HG03432 (cell line): ENCODE measurements around the gene ABCG5.

ENCODE experiments used
- ATAC-seq: cut with Tn5 transposase; IDR thresholded peaks from one replicate; pipeline ENCODE4 v1.9.1; 2021; ENCODE audit warnings: mild to moderate bottlenecking, moderate library complexity; ENCODE audit not compliant: unreplicated experiment

Gene ABCG5

DNA sequence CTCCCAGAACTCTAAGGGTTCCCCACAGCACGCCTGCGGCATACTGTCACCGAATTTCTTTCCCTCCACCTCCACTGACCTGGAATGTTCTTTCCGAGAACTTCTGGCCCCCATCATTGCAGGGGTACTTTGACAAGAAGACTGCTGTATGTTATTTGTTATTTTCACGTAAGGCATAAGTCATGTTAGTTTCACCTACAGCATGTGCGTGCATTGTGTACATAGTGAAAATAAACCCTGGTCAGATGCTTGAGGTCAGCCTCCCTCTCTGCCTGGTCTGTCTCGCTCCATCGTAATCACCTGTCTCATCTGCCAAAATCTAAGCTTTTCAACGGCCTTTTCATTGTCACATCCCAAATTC, 4.2 kb upstream of the ABCG5 start:
- ATAC-seq, result no peak

DNA sequence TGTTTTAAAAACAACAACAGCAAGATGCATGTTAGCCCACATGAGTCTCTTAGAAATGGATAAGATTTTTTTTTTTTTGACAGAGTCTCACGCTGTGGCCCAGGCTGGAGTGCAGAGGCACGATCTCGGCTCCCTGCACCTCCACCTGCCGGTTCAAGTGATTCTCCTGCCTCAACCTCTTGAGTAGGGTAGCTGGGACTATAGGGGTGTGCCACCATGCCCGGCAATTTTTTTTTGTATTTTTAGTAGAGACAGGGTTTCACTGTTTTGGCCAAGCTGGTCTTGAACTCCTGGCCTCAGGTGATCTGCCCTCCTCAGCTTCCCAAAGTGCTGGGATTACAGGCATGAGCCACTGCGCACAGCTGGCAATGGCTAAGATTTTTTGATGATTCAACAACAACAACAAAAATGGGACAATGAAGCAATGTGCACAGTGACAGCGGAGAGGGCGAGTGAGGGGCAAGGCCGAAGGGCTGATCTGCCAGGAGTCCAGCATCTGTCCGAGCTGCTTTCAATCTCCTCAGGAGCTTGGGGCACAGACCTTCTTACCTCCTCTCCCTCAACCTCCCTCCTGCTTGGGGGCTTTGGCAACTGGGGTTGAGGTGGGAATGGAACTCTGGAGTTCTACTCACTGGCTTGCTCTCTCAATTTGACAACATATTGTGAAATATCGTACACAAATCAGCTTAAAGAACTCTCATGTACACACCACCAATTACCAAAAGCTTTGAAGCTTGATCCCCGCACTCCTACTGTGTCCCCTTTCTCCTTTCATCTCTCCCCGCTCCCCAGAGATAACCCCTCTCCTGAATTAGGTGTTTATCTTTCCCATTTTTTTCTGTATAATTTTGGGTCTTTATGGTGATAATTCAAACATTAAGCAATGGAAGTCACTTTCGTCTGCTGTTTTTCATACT, 3.6 kb upstream of the ABCG5 start:
- no peak for ATAC-seq

DNA sequence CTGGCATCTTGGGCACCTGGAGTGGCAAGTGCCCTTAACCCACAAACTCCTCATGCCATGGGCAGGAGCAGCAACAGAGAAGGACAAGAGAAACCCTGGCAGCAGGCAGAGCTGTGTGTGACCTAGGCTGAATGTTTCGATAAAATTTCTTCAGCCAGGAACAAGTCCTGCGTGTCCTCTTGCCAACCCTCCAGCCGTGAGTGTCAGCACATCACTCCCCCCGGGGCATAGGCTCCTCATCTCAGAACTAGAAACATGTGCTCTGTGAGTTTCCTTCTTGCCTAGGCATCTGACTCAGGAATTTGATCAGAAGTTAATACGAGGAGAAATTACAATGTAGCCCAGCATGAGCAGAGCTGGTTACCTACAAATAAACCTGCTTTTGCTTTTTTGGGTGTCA, 2.3 kb upstream of the ABCG5 start:
- ATAC-seq, result no peak

DNA sequence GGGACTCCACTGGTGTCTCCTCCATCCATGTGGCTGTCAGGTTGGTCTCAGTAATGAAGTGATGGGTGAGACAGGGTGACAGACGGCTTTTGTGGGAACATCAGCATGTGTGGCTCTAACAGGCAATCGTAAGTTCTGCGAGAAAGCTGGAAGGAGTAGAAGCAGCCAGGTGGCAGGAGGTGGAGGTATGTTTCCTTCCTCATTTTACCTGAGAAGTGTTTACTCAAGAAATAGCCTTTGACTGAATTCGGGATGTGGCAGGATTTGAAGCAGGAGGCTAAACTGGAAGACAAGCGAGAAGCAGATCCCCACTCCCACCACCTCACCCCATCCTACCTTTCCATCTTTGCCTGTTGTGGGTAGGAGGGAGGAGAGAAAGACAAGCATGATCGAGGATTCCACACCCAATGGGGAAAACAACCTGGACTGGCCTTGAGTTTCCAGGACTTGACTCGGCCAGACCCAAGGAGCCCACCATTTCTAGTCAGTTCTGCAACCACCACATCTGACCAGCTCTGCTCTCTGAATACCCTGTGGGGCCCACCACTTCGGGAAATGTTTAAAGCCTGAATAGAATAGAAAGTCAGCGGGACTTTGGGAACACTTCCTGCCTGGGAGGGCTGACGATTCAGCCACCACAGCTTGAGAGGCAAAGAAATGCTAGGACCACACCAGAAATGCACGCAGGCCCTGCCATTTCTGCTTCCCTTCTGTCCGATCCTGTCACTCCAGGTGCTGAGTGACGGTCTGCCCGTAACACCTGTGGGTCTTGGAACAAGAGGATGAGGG, 1.3 kb upstream of the ABCG5 start:
- no peak for ATAC-seq

DNA sequence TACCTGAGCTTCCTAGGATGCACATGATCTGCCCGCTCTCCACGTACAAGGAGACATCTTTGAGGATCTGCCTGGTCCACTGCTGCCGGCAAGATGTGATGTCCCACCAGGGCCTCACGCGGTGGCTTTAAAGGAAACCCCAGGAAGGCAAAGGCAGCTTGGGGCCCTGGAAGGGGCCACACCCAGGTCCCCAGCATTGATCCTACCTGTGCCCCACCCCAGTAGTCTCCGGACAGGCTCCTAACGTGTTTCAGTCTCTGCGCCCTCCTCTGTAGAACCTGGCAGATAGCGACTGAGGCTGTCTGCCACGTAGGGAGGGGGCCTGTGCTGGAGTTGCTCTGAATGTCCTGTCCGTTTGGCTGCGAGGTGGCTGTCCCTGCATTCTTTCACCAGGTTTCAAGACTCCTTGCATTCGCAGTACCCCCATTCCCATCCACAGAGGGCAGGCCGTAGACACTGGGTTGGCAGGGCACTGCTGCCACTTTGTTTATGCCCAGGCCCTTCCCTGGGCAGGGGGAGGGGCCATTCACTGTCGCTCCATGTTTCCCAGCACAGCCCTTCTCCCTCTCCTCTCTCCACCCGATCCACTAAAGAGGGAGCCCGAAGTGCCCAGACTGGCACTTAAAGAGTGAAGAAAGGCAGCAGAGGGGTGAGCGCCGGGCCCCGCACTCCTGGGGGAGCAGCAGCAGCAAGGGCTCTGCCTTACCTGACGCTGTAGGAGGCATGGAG, 644 bp downstream of the ABCG5 start:
- ATAC-seq, result no peak

DNA sequence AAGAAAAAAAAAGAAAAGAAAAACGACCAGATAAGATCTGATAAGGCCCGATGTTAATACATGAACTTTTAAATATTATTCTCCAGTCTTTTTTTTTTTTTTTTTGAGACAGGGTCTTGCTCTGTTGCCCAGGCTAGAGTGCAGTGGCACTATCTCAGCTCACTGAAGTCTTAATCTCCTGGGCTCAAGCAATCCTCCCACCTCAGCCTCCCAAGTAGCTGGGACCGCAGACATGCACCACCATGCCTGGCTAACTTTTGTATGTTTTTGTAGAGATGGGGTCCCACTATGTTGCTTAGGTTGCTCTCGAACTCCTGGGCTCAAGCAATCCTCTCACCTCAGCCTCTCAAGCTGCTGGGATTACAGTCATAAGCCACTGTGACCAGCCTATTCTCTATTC, 1.6 kb downstream of the ABCG5 start:
- ATAC-seq, result no peak

DNA sequence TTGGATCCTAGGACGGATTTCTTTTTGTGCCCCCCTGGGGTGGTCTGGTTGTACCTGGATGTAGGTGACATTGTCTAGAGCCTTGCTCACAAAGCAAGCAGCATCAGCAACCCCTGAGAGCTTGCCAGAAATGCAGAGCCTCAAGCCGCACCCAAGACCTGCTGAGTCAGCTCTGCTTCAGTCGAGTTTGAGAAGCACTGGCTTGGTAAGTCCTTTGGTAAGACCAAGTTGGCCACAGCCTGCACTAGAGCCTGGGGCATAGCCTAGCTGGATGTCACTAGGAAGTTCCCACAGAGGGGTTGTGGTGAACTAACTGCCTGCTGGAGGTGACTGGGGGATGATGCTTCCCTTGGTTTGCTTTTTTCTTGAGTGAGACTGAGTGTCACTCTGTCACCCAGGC, 6.2 kb downstream of the ABCG5 start:
- ATAC-seq, result no peak

DNA sequence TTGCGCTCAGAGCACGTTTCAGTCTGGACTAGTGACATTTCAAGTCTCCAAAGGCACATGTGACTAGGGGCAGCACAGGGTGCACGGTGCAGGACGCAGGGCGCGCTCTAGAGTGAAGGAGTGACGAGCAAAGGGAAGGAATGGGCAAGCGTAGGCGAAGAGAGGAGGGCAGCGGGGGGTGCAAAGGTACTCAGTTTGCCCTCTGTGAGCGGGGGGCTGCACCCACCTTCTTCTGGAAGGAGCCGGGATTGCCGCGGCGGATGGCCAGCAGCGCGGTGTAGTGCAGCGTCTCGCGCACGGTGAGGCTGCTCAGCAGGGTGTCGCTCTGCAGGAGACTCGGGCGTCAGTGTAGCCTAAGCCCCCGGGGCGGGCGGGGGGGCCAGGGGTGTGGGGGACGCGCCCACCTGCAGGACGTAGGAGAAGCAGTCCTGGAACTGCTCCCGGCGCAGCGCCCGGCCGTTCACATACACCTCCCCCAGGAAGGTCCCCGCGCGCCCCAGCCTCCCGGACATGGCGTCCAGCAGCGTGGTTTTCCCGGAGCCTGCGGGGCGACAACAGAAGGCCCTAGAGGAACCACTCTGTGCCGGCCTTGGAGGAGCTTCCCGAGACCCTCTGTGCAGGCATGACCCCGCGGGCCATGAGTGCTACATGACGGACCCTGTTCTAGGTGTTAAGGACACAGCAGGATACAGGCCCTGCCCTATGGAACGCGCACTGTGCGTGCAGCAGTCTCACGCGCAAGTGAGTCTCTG, 6.9 kb downstream of the ABCG5 start:
- no peak for ATAC-seq

DNA sequence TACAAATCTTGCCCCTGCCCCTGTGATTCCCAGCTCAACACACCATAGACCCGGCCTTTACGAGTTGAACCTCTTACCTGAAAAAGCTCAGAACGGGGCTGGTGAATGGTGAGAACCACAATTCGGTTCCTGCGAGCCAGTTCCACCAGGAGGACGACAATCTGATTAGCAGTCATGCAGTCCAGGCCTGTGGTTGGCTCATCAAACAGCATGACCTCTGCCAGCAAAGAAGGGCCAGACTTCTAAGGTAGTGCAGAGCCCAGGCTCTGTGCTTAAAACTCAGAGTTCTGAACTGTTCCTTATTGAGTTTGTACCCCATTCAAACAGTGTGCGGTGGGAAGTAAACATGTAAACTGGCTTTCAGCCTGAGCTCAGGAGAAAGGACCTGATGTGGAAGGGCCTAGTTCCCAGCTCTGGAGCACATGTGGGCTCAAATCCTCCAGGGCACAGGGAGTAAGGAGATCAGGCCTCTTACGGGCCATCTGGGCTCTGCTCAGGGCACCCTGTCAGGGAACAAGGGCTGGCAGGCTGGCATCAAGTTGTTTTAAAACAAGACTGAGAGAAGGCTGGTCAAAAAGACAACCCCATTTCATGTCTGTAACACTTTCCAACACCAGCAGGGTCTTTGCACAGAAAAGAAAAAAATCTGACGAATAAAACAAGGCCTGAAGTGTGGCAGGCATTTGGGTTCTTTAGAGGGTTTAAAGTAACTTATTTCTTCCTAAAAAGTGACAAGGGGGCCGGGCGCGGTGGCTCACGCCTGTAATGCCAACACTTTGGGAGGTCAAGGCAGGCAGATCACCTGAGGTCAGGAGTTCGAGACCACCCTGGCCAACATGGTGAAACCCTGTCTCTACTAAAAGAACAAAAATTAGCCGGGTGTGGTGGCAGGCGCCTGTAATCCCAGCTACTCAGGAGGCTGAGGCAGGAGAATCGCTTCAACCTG, 12.1 kb downstream of the ABCG5 start:
- no peak for ATAC-seq

DNA sequence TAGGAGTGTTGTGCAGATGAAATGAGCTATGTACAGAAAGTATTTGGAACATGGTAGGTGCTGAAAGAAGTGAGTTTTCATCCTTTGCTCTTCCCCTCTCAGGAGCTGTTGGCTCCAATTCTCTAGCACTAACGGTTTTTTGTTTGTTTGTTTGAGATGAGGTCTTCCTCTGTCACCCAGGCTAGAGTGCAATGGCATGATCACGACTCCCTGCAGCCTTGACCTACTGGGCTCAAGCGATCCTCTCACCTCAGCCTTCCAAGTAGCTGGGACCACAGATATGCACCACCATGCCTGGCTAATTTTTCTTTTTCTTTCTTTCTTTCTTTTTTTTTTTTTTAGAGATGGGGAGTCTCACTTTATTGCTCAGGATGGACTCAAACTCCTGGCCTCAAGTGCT, 12.8 kb downstream of the ABCG5 start:
- no peak for ATAC-seq

DNA sequence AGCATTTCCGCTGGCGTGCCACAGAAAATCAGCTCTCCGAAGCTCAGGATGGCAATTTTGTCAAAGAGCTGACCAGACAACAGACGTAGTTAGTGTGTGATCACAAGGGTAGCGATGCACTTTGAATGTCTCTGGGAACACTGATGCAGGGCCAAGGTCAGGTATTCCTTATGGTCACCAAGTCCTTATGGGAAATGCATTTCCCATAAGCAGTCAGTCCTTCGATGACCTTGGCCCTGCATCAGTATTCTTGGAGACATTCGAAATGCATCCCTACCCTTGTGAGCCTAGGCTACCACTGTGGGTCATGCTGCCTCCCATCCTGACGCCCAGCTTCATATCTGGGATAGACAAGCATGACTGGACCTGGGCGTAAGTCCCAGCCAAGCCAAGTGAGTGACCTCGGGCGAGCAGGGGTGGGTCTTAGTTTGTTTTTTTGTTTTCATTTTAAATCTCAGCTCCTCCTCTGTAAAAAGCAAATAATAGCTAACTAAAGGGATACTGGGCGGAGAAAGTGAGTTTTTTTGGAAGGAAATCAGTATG, 13.6 kb downstream of the ABCG5 start:
- ATAC-seq, result no peak

DNA sequence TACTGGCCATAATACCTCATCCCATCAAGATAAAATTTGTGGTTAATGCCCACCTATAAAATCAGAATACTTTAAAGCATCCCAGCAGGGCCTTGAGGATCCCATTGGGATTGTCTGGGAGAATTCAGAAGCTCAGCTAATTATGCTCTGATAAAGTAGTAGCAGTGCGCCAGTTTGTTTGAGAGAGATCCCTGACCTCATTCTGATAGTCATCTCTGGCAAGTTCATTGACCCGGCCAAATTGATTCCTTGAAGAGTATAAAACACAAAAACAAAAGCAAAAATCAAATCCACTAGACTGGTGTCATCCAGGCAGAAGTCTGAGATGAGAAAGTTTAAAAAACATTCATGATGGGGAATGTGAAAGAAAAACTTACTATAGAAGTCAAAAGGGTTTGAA, 14.1 kb downstream of the ABCG5 start:
- no peak for ATAC-seq

DNA sequence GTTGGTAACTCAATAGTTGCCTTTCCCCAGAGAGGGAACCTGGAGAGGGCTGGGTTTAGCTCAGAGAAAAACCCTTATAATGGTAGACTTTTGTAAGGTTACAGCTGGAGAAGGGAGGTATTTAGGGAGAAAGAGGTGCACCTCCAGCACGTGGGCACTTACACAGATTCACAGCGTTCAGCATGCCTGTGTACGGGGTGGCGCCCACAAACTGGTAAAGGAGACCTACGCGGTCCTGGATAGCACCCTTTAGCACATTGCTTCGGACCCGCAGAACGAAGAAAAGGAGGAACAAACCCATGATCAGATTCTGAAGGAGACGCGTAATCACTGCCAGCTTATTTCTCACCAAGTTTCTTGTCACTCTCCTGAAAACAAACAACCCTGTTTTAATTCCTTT, 14.9 kb downstream of the ABCG5 start:
- no peak for ATAC-seq

DNA sequence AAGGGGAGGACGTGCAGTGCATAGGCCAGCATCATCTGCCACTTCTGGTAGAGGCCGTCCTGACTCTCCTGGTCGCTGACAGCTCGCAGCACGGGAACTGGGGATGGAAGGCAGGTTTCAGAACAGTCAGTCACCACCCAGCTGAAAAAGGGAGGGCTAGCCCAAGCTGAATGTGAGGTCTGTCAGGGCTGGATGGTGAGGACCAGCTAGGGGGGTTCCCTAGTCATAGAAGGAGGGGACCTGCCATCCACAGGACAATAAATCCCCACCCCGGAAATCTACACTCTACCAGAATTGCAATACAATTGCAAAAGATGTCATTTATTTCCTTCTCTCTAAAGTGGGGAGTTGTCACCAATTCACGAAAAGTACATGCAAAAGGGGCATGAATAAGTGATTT, 15.8 kb downstream of the ABCG5 start:
- no peak for ATAC-seq

DNA sequence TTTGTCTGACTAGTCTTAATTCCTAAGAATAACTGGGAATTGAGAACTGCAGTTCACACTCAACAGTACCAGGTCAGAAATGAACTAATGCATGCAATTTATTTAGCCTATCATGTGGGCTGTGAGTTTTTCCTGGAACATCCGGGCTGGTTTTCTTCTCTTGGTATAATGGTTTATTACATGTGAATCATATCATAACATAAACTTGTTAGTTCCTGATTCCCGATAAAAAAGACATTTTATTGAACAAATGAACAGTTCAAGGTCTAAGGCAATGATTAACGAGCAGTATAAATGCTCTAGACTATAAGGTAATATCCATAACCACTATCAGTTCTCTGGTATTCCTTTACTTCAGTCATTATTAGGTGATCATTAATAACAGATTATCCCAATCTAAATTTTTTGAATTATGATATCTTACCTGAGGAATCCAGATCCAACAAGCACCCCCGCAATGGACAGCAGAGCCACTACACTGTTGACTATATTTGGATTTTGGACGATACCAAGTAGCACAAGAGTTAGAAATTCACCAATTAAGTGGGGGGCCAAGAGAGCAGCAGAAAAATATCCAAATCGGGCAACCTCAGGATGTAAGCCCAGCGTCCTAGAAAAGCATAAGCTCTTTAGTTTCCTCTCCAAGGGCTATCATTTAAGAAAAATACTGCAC, 19.0 kb downstream of the ABCG5 start:
- no peak for ATAC-seq

DNA sequence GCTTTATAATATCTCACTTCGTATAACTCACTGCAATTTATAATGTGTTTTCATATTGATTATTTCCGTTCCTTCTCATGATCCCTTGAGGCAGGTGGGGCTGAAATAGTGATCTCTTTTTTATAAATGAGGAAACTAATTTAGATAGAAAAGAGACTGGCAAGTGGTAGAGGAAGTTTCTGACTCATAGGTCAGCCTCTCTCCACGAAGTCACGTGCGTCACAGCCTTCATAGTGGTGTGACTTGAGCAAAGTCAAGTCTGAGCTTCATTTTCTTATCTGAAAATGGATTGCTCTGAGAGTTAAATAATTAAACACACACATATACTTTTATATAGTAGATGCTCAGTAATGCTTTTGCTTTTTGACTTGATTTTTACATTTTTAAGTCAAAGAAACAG, 19.9 kb downstream of the ABCG5 start:
- ATAC-seq, result no peak

DNA sequence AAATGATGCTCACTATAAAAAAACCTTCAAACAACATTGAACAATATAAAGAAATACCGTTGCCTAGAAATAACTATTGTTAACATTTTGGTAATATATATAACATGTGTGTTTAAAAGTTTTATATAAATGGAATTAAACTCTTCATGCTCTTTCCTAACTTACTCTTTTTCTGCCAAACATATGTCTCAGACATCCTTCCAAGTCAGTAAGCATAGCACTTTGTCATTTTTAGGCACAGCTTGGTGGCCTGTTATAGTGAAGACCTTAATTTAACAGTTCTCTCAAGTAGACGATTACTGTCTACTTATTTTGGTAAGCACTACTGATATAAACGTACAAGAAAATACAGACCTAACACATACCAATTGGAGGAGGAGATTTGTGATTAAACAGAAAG, 23.9 kb downstream of the ABCG5 start:
- ATAC-seq, result no peak

DNA sequence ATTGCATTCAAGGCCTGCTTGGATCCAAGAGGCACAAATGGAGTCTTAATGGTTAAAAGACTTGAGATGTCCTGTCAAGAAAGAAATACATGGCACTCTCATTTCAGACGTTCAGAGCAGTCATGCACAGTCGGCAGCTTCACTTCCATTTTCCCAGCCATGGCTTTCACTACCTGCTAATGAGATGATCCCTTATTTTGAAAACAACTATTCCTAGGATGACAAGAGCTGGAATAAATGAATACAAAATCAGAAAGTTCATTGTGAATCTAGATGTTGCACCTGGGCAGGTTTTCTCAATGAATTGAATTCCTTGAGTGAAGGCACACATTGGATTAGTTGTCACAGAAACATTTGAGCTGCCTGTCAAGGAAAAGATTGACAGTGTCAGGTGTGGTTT, 25.7 kb downstream of the ABCG5 start:
- no peak for ATAC-seq

DNA sequence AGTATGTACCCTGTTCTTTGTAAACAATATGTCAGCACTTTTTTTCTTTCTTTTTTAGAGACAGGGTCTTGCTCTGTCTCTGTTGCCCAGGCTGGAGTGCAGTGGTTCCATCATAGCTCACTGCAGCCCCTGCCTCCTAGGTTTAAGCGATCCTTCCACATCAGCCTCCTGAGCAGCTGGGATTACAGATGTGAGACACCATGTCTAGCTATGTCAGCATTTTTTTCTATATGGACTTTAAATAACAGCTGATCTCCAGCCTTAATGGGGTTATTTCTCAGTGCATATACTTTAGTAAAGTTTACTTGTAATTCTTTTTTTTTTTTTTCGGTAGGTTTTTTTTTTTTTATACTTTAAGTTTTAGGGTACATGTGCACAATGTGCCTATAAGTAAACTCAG, 26.6 kb downstream of the ABCG5 start:
- ATAC-seq, result no peak
